GM19351 (cell line): ENCODE data around the gene MMP11.

ENCODE experiments used
- ATAC-seq: cut with Tn5 transposase; IDR thresholded peaks from one replicate; pipeline ENCODE4 v1.9.1; 2021; ENCODE audit warnings: mild to moderate bottlenecking, moderate library complexity; ENCODE audit not compliant: unreplicated experiment

The MMP11 gene

GRCh38 chr22:23759566-23759965 lies 13.1 kb upstream of the MMP11 start:
- no peak for ATAC-seq

- no peak for ATAC-seq
Observed at GRCh38 chr22:23760056-23760455, 12.6 kb upstream of the MMP11 start.

DNA sequence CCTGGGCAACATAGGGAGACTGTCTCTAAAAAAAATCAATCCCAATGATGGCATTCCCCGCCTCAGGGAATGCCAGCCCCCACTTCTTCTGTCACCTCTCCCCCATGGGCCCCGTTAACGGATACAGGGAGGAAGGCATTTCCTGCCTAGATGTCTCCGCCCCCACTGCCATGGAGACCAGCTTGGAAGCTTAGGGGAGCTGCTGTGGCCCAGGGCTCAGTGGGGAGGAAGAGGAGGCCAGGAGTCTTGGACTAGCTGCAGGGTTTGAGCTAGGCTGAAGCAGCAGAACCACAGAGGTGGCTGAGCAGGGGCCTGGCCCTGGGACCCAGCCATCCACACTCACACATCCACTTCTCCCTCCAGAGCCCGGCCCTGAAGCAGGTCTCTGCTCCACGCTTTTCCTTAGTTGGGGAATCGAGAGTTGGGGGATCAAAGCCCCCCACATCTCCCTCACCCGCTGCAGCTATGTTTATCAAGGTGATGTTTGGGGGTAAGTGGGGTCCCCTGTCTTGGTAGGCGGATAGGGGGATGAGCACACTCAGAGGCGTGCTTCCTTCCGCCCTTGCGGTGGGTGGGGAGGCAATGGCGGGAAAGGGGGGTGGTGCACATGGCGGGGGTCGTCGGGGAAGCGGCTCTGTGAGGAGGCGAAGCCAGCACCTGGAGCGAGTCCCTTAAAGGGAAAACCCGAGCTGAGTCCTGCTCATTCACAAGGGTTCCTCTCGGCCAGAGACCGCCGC lies 9.6 kb upstream of the MMP11 start, which contains the start of gene C22orf15:
C22orf15 (plus strand) TSS at position 149 of the 737 bp plus-strand sequence; CDS start at position 466, 317 bp downstream.
- ATAC-seq = no peak

GRCh38 chr22:23763579-23763945 lies 9.1 kb upstream of the MMP11 start:
- no peak for ATAC-seq

DNA sequence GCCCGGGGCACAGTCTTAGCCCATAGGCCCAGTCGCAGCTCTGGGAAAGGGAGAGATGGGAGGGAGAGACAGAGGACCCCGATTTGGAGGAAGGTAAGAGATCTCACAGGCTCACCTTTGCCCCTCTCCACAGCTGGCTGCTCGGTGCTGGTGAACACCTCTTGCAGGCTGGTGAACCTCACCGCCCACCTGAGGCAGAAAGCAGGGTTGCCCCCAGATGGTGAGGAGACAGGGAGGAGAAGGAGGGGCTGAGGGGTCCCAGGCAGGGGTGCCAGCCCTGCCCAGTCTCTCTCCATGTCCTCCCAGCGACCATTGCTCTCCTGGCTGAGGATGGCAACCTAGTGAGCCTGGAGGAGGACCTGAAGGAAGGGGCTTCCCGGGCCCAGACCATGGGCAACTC lies 8.7 kb upstream of the MMP11 start:
- no peak for ATAC-seq

GRCh38 chr22:23764899-23765881 lies 7.5 kb upstream of the MMP11 start:
- ATAC-seq = no peak

DNA sequence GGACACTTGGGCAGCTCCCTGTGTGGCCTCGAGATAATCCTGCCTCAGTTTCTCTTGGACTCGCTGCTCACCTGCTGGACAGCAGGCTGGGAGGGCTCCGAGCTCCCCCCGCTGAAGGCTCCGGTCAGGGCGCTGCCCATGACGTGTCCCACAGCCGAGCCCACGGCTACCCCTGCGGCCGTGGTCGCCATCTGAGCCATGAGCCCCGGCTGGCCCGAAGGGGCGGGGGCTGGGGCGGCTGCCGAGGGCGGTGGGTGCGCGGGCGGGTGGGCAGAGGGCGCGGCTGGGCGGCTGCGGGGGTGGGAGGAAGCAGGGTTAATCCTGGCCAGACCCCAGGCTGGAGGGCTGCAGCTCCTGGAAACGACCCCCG lies 5.4 kb upstream of the MMP11 start:
- ATAC-seq = no peak

- peak; percentile 60 for ATAC-seq
Observed at GRCh38 chr22:23767673-23768548, 4.7 kb upstream of the MMP11 start, which contains the start of gene CHCHD10. CHCHD10 (minus strand) TSS chr22:23767972; CDS start chr22:23767874, 98 bp downstream.

DNA sequence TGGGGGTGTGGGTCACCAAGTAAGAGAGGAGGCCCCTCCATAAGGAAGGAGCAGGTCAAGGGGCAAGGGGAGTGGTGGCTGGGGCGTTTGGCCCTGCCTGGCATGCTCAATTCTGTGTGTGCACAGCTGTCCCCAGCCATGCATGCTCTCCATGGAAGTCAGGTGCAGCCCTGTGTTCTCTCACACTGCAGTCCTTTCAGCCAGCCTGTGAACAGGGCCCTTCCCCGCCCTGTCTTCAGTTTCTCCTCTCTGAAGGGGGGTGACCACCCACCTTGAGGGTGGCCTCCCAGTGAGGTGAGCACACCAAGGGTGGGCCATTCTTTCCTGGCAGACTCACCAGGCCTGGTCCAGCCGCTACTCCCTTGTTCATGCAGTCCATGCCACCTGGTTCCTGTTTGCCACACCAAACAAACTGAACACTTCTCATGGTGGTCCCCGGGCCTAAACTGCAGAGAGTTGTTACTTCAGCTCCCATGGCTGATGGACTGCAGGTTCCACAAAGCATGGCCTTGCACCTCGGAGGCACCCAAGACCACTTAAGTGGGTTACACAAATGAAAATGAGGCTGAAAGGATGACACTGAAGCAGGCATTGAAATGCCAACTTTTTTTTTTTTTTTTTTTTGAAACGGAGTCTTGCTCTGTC lies 3.2 kb upstream of the MMP11 start:
- ATAC-seq = no peak

DNA sequence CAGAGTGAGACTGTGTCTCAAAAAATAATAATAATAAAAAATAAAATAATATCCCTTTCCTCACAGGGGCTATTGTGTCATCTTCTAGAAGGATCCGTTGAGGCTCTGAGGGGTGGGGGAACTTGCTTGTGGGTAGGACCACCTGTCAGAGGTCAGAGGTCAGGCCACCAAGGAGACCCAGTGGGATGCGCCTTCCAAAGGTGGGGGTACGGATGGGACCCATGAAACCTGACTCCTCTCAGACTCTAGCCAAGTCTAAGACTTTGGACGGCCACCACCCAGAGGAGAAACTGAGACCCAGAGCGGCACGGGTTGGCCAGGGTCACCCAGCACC lies 367 bp upstream of the MMP11 start:
- no peak for ATAC-seq

GRCh38 chr22:23773483-23774113 lies 949 bp downstream of the MMP11 start:
- no peak for ATAC-seq

DNA sequence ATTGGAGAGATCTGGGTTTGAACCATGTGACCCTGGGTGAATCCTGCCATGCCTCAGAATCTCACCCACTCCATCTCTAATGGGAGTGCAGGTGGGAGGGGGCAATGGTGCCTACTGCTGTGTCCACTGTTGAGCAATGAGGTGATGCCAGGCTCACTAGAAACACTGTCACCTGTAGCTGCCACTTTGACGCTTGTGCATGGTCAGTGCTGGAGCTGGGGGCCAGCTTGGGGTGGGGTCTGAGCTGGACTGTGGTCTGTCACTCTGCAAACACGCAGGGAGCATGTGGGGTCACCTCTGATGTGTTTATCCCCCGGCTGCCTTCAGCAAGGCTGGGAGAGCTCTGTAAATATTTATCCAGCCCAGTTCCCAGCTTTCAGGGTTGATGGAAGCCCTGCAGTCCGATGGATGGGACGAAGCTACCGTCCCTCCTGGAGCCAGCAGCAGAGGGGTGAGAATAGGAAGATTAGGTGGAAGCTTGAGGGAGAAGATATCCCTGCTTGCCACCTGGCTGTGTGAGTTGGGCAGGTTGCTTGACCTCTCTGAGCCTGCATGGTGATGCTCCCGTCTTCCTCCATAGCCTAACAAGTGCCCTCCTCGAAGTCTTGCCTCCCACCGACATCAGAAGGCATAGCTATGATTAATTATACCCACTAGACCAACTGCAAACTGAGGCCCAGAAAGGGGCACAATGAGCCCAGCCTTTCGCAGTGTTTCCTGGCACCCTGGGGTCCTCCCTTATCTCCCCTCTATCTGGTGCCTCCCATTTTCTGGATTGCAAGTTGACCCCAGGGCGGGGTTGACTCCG lies 1.7 kb downstream of the MMP11 start:
- ATAC-seq = no peak

- ATAC-seq = no peak
Observed at GRCh38 chr22:23774922-23775436, 2.3 kb downstream of the MMP11 start.

GRCh38 chr22:23775779-23776375 lies 3.2 kb downstream of the MMP11 start:
- no peak for ATAC-seq

DNA sequence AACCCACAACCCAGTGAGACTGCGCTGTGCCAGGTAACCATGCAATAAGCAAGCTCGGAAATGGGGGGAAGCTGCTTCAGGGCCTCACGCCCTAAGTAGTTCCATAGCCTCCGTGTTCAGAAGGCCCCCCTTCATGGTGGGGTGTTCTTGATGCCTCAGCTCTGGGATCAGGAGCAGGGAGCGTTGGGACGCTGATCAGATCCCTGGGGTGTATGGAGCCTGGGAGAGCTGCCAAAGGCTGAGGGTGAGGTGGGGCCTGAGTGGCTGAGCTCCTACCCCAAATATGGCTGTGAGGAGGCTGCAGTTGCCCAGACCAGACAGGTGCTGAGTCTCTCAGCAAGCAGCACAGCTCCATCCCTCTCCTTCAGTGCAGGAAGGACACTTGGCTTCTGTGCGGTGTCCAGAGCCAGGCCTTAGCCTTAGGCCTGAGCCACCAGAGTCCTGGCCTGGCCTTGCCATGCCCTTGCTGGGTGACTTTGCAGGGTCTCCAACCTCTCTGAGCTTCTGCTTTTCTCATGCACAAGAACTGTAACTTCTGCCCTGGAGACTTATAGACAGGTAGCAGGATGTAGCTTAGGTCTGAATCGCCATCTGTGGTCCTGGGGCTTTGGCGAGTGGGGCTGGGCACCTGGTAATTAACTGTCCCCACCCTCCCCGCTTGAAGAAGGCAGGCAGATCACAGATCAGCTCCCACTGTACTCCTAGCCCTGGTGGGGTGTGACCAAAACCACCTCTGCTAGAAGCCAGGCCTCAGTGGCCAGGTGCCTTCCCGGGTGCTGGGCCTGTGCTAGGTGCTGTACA lies 5.3 kb downstream of the MMP11 start:
- ATAC-seq = no peak

DNA sequence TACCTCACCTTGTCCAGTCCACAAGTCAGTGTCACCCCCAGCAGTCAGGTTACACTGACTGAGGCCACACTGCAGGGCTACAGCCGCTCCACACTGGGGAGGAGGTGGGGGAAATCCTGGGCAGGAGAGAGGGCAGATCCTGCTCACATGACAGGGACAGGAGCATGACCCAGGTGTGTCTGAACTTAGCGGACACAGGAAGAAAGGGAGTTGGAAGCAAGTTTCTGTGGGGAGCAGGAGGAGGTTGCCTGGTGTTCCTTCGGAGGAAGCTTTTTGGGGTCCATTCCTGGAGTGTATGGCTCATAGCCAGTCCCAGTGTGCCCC lies 5.9 kb downstream of the MMP11 start:
- no peak for ATAC-seq

DNA sequence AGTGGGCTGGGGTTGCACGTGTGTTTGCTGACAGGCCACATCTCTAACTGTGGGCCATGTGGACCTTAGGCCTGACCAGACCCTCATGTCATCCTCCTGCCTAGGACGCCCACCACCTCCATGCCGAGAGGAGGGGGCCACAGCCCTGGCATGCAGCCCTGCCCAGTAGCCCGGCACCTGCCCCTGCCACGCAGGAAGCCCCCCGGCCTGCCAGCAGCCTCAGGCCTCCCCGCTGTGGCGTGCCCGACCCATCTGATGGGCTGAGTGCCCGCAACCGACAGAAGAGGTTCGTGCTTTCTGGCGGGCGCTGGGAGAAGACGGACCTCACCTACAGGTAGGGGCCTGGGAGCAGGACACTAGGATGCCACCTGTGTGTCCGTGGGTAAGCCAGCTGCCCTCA lies 6.4 kb downstream of the MMP11 start:
- ATAC-seq = no peak

- ATAC-seq = no peak
Observed at GRCh38 chr22:23779731-23780130, 7.1 kb downstream of the MMP11 start.
